ENCODE data around the gene IFFO2.
"Not testable (repeated sequence)": the region's sequence is repeated elsewhere in the genome, so short reads cannot be mapped to it uniquely, and the experiment has no call there.

IFFO2 gene

GRCh38 chr1:18871401-18872070 lies 84.9 kb downstream of the IFFO2 start:
- DNase-seq, result no peak

GRCh38 chr1:18870957-18871356 lies 85.5 kb downstream of the IFFO2 start:
- DNase-seq, result no peak

DNA sequence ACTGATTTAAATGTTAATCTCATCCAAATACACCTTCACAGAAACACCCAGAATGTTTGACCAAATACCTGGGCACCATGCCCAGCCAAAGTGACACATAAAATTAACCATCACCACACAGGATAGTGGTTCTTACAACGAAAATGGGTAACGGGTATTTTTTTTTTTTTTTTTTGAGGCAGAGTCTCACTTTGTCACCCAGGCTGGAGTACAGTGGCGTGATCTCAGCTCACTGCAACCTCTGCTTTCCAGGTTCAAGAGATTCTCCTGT lies 85.9 kb downstream of the IFFO2 start:
- not testable (repeated sequence) for DNase-seq

GRCh38 chr1:18869847-18870594 lies 86.5 kb downstream of the IFFO2 start:
- DNase-seq, result no peak

DNA sequence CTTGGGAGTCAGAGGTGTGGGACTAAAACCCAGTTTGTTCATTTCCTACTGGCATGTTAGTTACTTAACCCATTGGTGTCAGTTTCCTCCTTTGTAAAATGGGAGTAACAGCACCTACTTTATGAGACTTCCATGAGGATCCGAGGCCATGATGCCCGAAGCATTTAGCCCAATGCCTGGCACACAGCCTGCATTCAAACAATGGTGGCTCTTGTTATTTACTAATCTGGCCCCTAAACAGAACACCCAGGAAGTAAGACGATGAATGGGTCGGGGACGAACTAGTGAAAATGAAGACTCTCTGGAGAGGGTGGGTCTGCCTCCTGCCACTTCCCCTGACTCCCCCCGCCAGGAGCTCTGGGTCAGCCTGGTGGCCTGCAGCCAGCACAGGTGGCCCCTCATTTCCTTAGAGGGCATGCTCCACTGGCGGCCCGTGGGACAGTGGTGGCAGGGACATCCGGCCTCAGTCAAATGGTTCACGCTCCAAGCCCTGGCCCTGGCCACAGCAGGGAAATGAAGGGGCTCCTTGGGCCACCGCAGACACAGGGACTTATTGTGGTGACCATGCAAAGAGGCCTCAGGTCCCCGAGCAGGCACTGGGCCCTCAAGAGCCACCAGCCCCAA lies 87.6 kb downstream of the IFFO2 start:
- no peak for DNase-seq

- no peak for DNase-seq
Observed at GRCh38 chr1:18868354-18868753, 88.1 kb downstream of the IFFO2 start.

DNA sequence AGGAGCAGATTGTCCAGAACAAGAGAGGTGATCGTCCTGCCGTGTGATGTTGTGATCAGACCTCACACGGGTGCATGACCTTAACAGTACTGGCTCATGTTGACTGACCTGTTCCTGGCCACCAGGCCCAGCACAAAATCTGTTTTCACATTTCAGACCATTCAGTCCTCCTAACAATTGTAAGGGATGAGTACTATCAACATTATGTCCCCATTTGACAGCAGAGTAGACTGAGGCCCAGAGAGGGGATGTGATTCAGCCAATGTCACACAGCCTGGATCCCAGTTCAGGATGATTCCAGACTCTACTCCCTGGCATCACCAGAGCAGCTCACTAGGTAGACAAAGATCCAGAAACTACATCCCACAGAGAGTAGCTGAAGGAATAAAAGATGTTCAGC lies 89.6 kb downstream of the IFFO2 start:
- no peak for DNase-seq

GRCh38 chr1:18866314-18866713 lies 90.2 kb downstream of the IFFO2 start:
- DNase-seq, result no peak

DNA sequence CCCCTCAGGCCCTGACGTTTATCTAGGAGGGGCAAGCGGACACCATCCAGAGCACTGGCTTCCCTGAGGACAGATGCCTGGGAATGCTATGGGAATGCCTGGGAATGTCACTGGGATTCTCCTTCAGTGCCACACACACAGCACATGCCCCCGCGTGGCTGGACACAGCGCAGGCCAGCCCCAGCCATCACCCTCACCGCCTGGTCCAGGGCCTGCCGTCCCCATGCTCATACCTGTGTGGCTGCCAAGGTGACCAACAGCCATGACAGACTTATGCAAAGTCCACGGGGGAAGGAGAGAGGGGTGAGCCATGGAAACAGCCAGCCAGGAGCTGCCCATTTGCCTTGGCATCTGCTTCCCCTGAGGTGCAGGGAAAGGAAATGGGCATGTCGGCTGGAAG lies 91.3 kb downstream of the IFFO2 start:
- no peak for DNase-seq

DNA sequence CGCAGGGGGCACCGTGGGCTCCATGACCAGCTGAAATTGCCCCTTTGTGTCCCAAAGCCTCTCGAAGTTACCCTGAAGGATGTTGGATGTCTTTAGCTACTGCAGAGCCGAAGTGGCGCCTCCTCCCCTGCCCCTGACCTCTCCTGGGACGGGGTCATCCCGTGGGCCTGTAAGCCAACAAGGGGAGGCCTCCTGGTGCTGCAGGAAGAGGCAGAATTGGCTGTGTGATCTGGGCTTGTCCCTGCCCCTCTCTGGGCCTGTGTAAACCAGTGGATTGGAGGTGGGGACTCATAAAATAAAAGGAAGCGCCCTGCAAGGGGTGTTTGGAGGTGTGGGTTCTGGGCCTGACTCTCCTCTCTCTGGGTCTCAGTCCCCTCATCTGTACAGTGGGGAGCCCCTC lies 94.9 kb downstream of the IFFO2 start:
- DNase-seq, result no peak

DNA sequence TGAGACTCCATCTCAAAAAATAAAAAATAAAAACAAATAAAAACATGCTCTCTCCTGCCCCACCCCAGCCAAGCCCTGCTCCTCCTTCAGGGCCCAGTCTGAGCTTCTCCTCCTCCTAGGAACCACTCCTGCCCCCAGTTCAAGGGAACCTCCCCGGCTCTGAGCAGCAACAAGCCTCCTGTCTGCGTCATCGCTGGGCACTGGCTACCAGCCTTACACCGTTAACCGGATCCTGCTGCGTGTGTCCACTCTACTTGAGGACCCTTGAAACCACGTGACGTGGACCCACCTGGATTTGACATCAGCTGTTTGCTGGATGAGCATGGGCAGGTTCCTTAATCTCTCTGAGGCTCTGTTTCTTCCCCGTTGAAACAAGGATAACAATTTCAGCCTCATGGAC lies 95.4 kb downstream of the IFFO2 start:
- DNase-seq, result no peak

GRCh38 chr1:18859560-18859959 lies 96.9 kb downstream of the IFFO2 start, which contains the start of gene TAS1R2:
Gene TAS1R2, minus strand, starts transcription at chr1:18859660. Its CDS starts 0 bp downstream, at chr1:18859660.
- DNase-seq, result no peak

DNA sequence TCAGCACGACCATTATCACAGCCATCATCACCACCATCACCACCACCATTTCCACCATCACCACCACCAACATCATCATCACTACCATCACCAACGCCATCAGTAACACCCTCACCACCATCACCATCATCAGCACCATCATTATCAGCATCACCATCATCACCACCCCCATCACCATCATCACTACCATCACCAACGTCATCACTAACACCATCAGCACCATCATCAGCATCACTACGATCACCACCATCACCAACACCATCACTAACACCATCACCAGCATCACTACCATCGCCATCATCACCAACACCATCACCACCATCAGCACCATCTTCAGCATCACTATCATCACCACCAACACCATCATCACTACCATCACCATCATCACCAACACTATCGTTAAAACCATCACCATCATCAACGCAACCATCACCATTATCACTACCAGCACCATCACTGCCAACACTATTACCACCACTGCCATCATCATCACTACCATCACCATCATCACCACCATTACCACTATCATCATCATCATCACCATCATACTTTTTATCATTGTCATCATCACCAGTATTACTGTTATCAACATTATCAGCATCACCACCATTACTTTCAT lies 98.3 kb downstream of the IFFO2 start:
- DNase-seq, result no peak

GRCh38 chr1:18856435-18856834 lies 100.0 kb downstream of the IFFO2 start:
- DNase-seq, result no peak

GRCh38 chr1:18855573-18855972 lies 100.9 kb downstream of the IFFO2 start:
- DNase-seq, result no peak

- no peak for DNase-seq
Observed at GRCh38 chr1:18854331-18855025, 102.0 kb downstream of the IFFO2 start.

Data from activated CD8-positive, alpha-beta memory T cell treated with anti-CD3 and anti-CD28 coated beads, Interleukin-2, amount 50 U/mL, for 48 hours (primary cell).